ENCODE results near the gene HTR2A.

DNA sequence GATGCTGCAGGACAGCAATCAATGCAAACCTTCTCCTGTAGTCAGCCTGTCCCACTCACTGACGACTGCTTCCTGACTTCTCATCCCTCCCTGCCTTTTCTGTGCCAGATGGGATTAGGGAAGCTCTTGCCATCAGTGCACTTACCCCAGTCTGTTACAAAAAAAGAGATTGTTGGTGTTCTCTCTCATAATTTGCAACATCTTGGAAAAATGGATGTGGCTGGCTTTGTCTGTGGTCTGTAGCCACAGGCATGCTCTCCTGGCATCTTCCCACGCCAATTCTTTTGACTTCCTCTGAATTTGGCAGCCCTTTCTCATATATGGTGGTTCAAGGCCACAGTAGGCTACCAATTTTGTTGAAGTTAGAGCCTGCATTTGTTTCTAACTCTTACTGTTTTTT, 11.6 kb upstream of the HTR2A start:
- TF ChIP-seq, protein P1, sequence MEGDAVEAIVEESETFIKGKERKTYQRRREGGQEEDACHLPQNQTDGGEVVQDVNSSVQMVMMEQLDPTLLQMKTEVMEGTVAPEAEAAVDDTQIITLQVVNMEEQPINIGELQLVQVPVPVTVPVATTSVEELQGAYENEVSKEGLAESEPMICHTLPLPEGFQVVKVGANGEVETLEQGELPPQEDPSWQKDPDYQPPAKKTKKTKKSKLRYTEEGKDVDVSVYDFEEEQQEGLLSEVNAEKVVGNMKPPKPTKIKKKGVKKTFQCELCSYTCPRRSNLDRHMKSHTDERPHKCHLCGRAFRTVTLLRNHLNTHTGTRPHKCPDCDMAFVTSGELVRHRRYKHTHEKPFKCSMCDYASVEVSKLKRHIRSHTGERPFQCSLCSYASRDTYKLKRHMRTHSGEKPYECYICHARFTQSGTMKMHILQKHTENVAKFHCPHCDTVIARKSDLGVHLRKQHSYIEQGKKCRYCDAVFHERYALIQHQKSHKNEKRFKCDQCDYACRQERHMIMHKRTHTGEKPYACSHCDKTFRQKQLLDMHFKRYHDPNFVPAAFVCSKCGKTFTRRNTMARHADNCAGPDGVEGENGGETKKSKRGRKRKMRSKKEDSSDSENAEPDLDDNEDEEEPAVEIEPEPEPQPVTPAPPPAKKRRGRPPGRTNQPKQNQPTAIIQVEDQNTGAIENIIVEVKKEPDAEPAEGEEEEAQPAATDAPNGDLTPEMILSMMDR (IDR thresholded peaks at IDR 0.05 in 2 of 3, conservative IDR thresholded peaks at IDR 0.05 in 1 of 3; ENCODE audit: borderline replicate concordance in 1 of 3, insufficient read depth in 1 of 3, low read depth in 2 of 3, low read length in 2 of 3), result no peak
- TF ChIP-seq POLR2A (IDR thresholded peaks at IDR 0.05; ENCODE audit: borderline replicate concordance, extremely low read depth, insufficient read depth, insufficient read length), result no peak
- TF ChIP-seq CBX3 (IDR thresholded peaks at IDR 0.05; ENCODE audit: low read depth), result no peak
- TF ChIP-seq, protein P2, sequence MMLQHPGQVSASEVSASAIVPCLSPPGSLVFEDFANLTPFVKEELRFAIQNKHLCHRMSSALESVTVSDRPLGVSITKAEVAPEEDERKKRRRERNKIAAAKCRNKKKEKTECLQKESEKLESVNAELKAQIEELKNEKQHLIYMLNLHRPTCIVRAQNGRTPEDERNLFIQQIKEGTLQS (IDR thresholded peaks at IDR 0.05), result no peak
- TF ChIP-seq ZNF274 (IDR thresholded peaks at IDR 0.05; ENCODE audit: low read depth, low read length), result no peak
- TF ChIP-seq YY1 (IDR thresholded peaks at IDR 0.05; ENCODE audit: extremely low read depth, insufficient replicate concordance, low read depth, low read length), result no peak
- TF ChIP-seq FOSL1 (IDR thresholded peaks at IDR 0.05; ENCODE audit: low read depth), result no peak
- TF ChIP-seq, protein P3, sequence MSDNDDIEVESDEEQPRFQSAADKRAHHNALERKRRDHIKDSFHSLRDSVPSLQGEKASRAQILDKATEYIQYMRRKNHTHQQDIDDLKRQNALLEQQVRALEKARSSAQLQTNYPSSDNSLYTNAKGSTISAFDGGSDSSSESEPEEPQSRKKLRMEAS (IDR thresholded peaks at IDR 0.05), result no peak
- TF ChIP-seq EZH2 (IDR thresholded peaks at IDR 0.05), result no peak
- TF ChIP-seq RAD21 (IDR thresholded peaks at IDR 0.05; ENCODE audit: low read depth), result no peak
- no peak for TF ChIP-seq POLR2AphosphoS5 (IDR thresholded peaks at IDR 0.05; ENCODE audit: low read depth, low read length)
- TF ChIP-seq CEBPB (IDR thresholded peaks at IDR 0.05; ENCODE audit: low read depth), result no peak
- TF ChIP-seq, protein P4, sequence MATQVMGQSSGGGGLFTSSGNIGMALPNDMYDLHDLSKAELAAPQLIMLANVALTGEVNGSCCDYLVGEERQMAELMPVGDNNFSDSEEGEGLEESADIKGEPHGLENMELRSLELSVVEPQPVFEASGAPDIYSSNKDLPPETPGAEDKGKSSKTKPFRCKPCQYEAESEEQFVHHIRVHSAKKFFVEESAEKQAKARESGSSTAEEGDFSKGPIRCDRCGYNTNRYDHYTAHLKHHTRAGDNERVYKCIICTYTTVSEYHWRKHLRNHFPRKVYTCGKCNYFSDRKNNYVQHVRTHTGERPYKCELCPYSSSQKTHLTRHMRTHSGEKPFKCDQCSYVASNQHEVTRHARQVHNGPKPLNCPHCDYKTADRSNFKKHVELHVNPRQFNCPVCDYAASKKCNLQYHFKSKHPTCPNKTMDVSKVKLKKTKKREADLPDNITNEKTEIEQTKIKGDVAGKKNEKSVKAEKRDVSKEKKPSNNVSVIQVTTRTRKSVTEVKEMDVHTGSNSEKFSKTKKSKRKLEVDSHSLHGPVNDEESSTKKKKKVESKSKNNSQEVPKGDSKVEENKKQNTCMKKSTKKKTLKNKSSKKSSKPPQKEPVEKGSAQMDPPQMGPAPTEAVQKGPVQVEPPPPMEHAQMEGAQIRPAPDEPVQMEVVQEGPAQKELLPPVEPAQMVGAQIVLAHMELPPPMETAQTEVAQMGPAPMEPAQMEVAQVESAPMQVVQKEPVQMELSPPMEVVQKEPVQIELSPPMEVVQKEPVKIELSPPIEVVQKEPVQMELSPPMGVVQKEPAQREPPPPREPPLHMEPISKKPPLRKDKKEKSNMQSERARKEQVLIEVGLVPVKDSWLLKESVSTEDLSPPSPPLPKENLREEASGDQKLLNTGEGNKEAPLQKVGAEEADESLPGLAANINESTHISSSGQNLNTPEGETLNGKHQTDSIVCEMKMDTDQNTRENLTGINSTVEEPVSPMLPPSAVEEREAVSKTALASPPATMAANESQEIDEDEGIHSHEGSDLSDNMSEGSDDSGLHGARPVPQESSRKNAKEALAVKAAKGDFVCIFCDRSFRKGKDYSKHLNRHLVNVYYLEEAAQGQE (IDR thresholded peaks at IDR 0.05; ENCODE audit: low read depth), result no peak
